ENCODE measurements around the gene PRICKLE1.

- TF ChIP-seq CTCF (conservative IDR thresholded peaks at IDR 0.05; ENCODE audit: low read length), result no peak
- no peak for TF ChIP-seq EZH2phosphoT487 (IDR thresholded peaks at IDR 0.05; ENCODE audit: borderline replicate concordance)
These were observed 47.4 kb upstream of the PRICKLE1 start for GRCh38 chr12:42636993-42637392.

Data from Loucy (cell line).